WTC11 (cell line): Measurements from ENCODE around the gene APRT. TPM values are rescaled to one million over a fixed set of nuclear protein-coding genes. Genes with fewer than 3 reads are reported as not detected.

Experiments
- ATF3 ChIP-seq: sonication (generic); formaldehyde crosslinking; conservative IDR thresholded peaks from 2 replicates; pipeline ENCODE4 v1.8.1; 2022; ENCODE audit warnings: mild to moderate bottlenecking, missing genetic modification reagents
- E2F1 ChIP-seq: sonication (generic); formaldehyde crosslinking; IDR thresholded peaks from 2 replicates; pipeline ENCODE4 v1.8.0; 2022; ENCODE audit warnings: mild to moderate bottlenecking, missing genetic modification reagents
- ESRRA ChIP-seq: sonication (generic); formaldehyde crosslinking; IDR thresholded peaks from 2 replicates; pipeline ENCODE4 v1.8.1; 2022; ENCODE audit warnings: mild to moderate bottlenecking, missing genetic modification reagents, borderline replicate concordance
- ETV6 ChIP-seq: sonication (generic); formaldehyde crosslinking; IDR thresholded peaks from 2 replicates; pipeline ENCODE4 v1.8.1; 2022; ENCODE audit warnings: mild to moderate bottlenecking, missing genetic modification reagents
- FOXJ3 ChIP-seq: sonication (generic); formaldehyde crosslinking; IDR thresholded peaks from 2 replicates; pipeline ENCODE4 v1.9.0; 2021; ENCODE audit warnings: missing genetic modification reagents, mild to moderate bottlenecking, borderline replicate concordance
- FOXK1 ChIP-seq: sonication (generic); formaldehyde crosslinking; IDR thresholded peaks from 2 replicates; pipeline ENCODE4 v1.8.0; 2022; ENCODE audit warnings: mild to moderate bottlenecking, moderate library complexity, missing genetic modification reagents
- FOXP1 ChIP-seq: sonication (generic); formaldehyde crosslinking; IDR thresholded peaks from 2 replicates; pipeline ENCODE4 v1.8.0; 2022; ENCODE audit warnings: missing genetic modification reagents, mild to moderate bottlenecking, moderate library complexity, borderline replicate concordance
- GRHL2 ChIP-seq: fragments of 250-450 bp; sonication (Bioruptor Pico); IDR thresholded peaks from 2 replicates; pipeline ENCODE4 v1.8.0; 2022; ENCODE audit warnings: mild to moderate bottlenecking, moderate library complexity; ENCODE audit not compliant: insufficient replicate concordance, severe bottlenecking
- GTF2I ChIP-seq: fragments of 250-450 bp; sonication (Bioruptor Pico); conservative IDR thresholded peaks from 2 replicates; pipeline ENCODE4 v1.4.0; 2021; ENCODE audit warnings: mild to moderate bottlenecking
- IRF2 ChIP-seq: sonication (generic); formaldehyde crosslinking; IDR thresholded peaks from 2 replicates; pipeline ENCODE4 v1.8.0; 2022; ENCODE audit warnings: low read depth, missing genetic modification reagents, borderline replicate concordance
- JAZF1 ChIP-seq: fragments of 250-450 bp; sonication (Bioruptor Pico); IDR thresholded peaks from 2 replicates; pipeline ENCODE4 v1.9.0; 2021; ENCODE audit warnings: moderate library complexity, mild to moderate bottlenecking, inconsistent platforms
- MXD4 ChIP-seq: fragments of 250-450 bp; sonication (Bioruptor Pico); IDR thresholded peaks from 2 replicates; pipeline ENCODE4 v1.8.0; 2021; ENCODE audit warnings: mild to moderate bottlenecking, moderate library complexity, borderline replicate concordance
- NFATC4 ChIP-seq: fragments of 250-450 bp; sonication (Bioruptor Pico); IDR thresholded peaks from 2 replicates; pipeline ENCODE4 v1.9.0; 2021; ENCODE audit warnings: mild to moderate bottlenecking
- NR1H2 ChIP-seq: sonication (generic); formaldehyde crosslinking; IDR thresholded peaks from 2 replicates; pipeline ENCODE4 v1.9.0; 2021; ENCODE audit warnings: mild to moderate bottlenecking, moderate library complexity, missing genetic modification reagents
- PRRX2 ChIP-seq: fragments of 250-450 bp; sonication (Bioruptor Pico); IDR thresholded peaks from 2 replicates; pipeline ENCODE4 v1.8.0; 2021; ENCODE audit warnings: mild to moderate bottlenecking
- RELA ChIP-seq: sonication (generic); formaldehyde crosslinking; IDR thresholded peaks from 2 replicates; pipeline ENCODE4 v1.8.1; 2022; ENCODE audit warnings: missing genetic modification reagents, mild to moderate bottlenecking, borderline replicate concordance
- SOX15 ChIP-seq: fragments of 250-450 bp; sonication (Bioruptor Pico); IDR thresholded peaks from 2 replicates; pipeline ENCODE4 v1.9.0; 2021; ENCODE audit warnings: mild to moderate bottlenecking
- ZBTB21 ChIP-seq: sonication (generic); formaldehyde crosslinking; IDR thresholded peaks from 2 replicates; pipeline ENCODE4 v1.8.1; 2023; ENCODE audit warnings: mild to moderate bottlenecking, missing genetic modification reagents, borderline replicate concordance
- ZNF138 ChIP-seq: sonication (generic); formaldehyde crosslinking; conservative IDR thresholded peaks from 2 replicates; pipeline ENCODE4 v1.8.1; 2022; ENCODE audit warnings: mild to moderate bottlenecking, moderate library complexity, missing genetic modification reagents
- ZNF219 ChIP-seq: sonication (generic); formaldehyde crosslinking; IDR thresholded peaks from 2 replicates; pipeline ENCODE4 v1.8.0; 2023; ENCODE audit warnings: missing genetic modification reagents, mild to moderate bottlenecking, borderline replicate concordance
- ZNF263 ChIP-seq: sonication (generic); formaldehyde crosslinking; IDR thresholded peaks from 2 replicates; pipeline ENCODE4 v1.8.1; 2022; ENCODE audit warnings: low read depth, mild to moderate bottlenecking, moderate library complexity, missing genetic modification reagents
- ZNF396 ChIP-seq: fragments of 250-450 bp; sonication (Bioruptor Pico); IDR thresholded peaks from 2 replicates; pipeline ENCODE4 v1.8.0; 2021; ENCODE audit warnings: mild to moderate bottlenecking, moderate library complexity, borderline replicate concordance
- ZNF671 ChIP-seq: fragments of 250-450 bp; sonication (Bioruptor Pico); IDR thresholded peaks from 2 replicates; pipeline ENCODE4 v1.8.0; 2021; ENCODE audit warnings: mild to moderate bottlenecking
- total RNA-seq: library from RNA; stranded (reverse); gene quantifications from 3 replicates; pipeline ENCODE4 v1.2.3, GENCODE V29; 2021
- TF ChIP-seq, protein P1 (sequence below): fragments of 250-450 bp; sonication (Bioruptor Pico); IDR thresholded peaks from 2 replicates; pipeline ENCODE4 v1.8.0; 2021; ENCODE audit warnings: mild to moderate bottlenecking
- TF ChIP-seq, protein P2 (sequence below): sonication (generic); formaldehyde crosslinking; IDR thresholded peaks from 2 replicates; pipeline ENCODE4 v1.8.0; 2023; ENCODE audit warnings: missing genetic modification reagents
- TF ChIP-seq, protein P3 (sequence below): sonication (generic); formaldehyde crosslinking; IDR thresholded peaks from 2 replicates; pipeline ENCODE4 v1.8.0; 2022; ENCODE audit warnings: mild to moderate bottlenecking, missing genetic modification reagents
- TF ChIP-seq, protein P4 (sequence below): sonication (generic); formaldehyde crosslinking; IDR thresholded peaks from 2 replicates; pipeline ENCODE4 v1.8.1; 2023; ENCODE audit warnings: mild to moderate bottlenecking, moderate library complexity, missing genetic modification reagents
- TF ChIP-seq, protein P5 (sequence below): sonication (generic); formaldehyde crosslinking; IDR thresholded peaks from 2 replicates; pipeline ENCODE4 v1.8.0; 2022; ENCODE audit warnings: missing genetic modification reagents
- TF ChIP-seq, protein P6 (sequence below): sonication (generic); formaldehyde crosslinking; IDR thresholded peaks from 2 replicates; pipeline ENCODE4 v1.8.1; 2022; ENCODE audit warnings: low read depth, missing genetic modification reagents, borderline replicate concordance

The APRT gene
- total RNA-seq, 1 experiment from 2014 or later: 288 TPM

DNA sequence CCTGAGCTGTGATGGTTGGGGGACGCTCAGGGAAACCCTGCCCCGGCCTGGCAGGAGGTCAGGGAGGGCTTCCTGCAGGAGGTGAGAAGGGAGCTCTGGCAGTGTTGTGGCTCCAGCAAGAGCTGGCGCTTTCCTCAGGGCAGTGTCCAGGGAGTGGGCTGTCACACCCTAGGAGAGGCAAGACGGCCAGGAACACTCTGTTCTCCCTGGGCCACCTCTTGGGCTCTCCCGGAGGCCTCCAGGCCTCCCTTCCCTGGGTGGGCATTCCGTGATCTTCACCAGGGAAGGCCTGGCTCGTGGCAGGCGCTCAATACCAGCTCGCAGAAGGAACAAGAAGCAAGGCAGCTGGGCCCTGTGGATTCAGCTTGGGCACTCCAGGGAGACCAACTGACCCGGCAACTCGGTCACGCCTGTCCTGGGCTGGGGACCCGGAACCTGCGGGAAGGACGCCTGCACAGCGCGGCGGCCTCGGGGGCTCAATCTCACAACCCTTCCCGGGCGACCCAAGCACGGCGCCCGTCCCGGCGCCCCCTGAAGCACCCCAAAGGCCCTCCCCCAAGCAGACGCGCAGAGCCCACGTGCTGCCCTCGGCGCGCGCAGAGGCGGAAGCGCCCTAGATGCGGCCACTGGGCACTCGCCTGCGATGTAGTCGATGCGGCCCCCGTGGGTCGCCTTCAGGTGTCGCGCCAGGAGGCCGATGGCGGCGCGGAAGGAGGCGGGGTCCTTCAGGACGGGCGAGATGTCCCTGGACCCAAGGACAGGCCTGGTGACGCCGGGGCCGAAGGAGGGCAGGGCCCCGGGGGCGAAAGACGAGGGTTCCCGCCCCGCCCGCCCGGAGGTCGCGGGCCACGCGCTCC lies 588 bp downstream of the APRT start (continued):
- TF ChIP-seq E2F1 (CRISPR knock-in tag) (no peak), MXD4 (no peak), ZNF396 (CRISPR knock-in tag) (no peak), ETV6 (no peak), ZNF138 (CRISPR knock-in tag) (no peak), ZNF219 (CRISPR knock-in tag) (peak; percentile 62; the same call in 1 of the 2 replicates), RELA (CRISPR knock-in tag) (no peak; the same call in 1 of the 2 replicates), FOXK1 (no peak; the same call in 1 of the 2 replicates), ZNF671 (CRISPR knock-in tag) (0 out of 2 replicates have a peak, but pooled peaks have one; percentile 51), ESRRA (CRISPR knock-in tag) (no peak), JAZF1 (CRISPR knock-in tag) (no peak), ZNF263 (CRISPR knock-in tag) (peak; percentile 51), PRRX2 (no peak), FOXP1 (no peak), GTF2I (CRISPR knock-in tag) (no peak), ATF3 (no peak), NFATC4 (CRISPR knock-in tag) (peak; percentile 52; the same call in 1 of the 2 replicates), IRF2 (CRISPR knock-in tag) (no peak), FOXJ3 (CRISPR knock-in tag) (no peak), NR1H2 (CRISPR knock-in tag) (no peak), GRHL2 (no peak), ZBTB21 (CRISPR knock-in tag) (no peak), SOX15 (CRISPR knock-in tag) (no peak)
- TF ChIP-seq, protein P1, sequence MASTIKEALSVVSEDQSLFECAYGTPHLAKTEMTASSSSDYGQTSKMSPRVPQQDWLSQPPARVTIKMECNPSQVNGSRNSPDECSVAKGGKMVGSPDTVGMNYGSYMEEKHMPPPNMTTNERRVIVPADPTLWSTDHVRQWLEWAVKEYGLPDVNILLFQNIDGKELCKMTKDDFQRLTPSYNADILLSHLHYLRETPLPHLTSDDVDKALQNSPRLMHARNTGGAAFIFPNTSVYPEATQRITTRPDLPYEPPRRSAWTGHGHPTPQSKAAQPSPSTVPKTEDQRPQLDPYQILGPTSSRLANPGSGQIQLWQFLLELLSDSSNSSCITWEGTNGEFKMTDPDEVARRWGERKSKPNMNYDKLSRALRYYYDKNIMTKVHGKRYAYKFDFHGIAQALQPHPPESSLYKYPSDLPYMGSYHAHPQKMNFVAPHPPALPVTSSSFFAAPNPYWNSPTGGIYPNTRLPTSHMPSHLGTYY: no peak
- TF ChIP-seq, protein P2, sequence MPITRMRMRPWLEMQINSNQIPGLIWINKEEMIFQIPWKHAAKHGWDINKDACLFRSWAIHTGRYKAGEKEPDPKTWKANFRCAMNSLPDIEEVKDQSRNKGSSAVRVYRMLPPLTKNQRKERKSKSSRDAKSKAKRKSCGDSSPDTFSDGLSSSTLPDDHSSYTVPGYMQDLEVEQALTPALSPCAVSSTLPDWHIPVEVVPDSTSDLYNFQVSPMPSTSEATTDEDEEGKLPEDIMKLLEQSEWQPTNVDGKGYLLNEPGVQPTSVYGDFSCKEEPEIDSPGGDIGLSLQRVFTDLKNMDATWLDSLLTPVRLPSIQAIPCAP (CRISPR knock-in tag): no peak
- TF ChIP-seq, protein P3, sequence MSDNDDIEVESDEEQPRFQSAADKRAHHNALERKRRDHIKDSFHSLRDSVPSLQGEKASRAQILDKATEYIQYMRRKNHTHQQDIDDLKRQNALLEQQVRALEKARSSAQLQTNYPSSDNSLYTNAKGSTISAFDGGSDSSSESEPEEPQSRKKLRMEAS (CRISPR knock-in tag): no peak; the same call in none of the 2 replicates
- TF ChIP-seq, protein P4, sequence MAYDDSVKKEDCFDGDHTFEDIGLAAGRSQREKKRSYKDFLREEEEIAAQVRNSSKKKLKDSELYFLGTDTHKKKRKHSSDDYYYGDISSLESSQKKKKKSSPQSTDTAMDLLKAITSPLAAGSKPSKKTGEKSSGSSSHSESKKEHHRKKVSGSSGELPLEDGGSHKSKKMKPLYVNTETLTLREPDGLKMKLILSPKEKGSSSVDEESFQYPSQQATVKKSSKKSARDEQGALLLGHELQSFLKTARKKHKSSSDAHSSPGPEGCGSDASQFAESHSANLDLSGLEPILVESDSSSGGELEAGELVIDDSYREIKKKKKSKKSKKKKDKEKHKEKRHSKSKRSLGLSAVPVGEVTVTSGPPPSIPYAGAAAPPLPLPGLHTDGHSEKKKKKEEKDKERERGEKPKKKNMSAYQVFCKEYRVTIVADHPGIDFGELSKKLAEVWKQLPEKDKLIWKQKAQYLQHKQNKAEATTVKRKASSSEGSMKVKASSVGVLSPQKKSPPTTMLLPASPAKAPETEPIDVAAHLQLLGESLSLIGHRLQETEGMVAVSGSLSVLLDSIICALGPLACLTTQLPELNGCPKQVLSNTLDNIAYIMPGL (CRISPR knock-in tag): no peak; the same call in 1 of the 2 replicates
- TF ChIP-seq, protein P5, sequence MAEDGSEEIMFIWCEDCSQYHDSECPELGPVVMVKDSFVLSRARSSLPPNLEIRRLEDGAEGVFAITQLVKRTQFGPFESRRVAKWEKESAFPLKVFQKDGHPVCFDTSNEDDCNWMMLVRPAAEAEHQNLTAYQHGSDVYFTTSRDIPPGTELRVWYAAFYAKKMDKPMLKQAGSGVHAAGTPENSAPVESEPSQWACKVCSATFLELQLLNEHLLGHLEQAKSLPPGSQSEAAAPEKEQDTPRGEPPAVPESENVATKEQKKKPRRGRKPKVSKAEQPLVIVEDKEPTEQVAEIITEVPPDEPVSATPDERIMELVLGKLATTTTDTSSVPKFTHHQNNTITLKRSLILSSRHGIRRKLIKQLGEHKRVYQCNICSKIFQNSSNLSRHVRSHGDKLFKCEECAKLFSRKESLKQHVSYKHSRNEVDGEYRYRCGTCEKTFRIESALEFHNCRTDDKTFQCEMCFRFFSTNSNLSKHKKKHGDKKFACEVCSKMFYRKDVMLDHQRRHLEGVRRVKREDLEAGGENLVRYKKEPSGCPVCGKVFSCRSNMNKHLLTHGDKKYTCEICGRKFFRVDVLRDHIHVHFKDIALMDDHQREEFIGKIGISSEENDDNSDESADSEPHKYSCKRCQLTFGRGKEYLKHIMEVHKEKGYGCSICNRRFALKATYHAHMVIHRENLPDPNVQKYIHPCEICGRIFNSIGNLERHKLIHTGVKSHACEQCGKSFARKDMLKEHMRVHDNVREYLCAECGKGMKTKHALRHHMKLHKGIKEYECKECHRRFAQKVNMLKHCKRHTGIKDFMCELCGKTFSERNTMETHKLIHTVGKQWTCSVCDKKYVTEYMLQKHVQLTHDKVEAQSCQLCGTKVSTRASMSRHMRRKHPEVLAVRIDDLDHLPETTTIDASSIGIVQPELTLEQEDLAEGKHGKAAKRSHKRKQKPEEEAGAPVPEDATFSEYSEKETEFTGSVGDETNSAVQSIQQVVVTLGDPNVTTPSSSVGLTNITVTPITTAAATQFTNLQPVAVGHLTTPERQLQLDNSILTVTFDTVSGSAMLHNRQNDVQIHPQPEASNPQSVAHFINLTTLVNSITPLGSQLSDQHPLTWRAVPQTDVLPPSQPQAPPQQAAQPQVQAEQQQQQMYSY (CRISPR knock-in tag): no peak
- TF ChIP-seq, protein P6, sequence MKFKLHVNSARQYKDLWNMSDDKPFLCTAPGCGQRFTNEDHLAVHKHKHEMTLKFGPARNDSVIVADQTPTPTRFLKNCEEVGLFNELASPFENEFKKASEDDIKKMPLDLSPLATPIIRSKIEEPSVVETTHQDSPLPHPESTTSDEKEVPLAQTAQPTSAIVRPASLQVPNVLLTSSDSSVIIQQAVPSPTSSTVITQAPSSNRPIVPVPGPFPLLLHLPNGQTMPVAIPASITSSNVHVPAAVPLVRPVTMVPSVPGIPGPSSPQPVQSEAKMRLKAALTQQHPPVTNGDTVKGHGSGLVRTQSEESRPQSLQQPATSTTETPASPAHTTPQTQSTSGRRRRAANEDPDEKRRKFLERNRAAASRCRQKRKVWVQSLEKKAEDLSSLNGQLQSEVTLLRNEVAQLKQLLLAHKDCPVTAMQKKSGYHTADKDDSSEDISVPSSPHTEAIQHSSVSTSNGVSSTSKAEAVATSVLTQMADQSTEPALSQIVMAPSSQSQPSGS (CRISPR knock-in tag): no peak
